NCI-H2107 (cell line): ENCODE results near the gene CCT3.
A peak's percentile ranks its signal among the peaks of the same experiment; 100 is the strongest.
"Not testable (repeated sequence)": the region's sequence is repeated elsewhere in the genome, so short reads cannot be mapped to it uniquely, and the experiment has no call there.

Experiments
- DNase-seq: peaks from one replicate; lab custom pipeline; 2025; lab: John Stamatoyannopoulos, UW

The CCT3 gene

GRCh38 chr1:156336242-156336641, 1.9 kb downstream of the CCT3 start:
- DNase-seq: no peak

GRCh38 chr1:156323179-156323578, 14.9 kb downstream of the CCT3 start:
- not testable (repeated sequence) for DNase-seq

- no peak for DNase-seq
Observed at GRCh38 chr1:156320560-156320959, 17.5 kb downstream of the CCT3 start.

GRCh38 chr1:156319664-156320063, 18.4 kb downstream of the CCT3 start:
- DNase-seq: no peak

- DNase-seq: no peak
Observed at GRCh38 chr1:156316909-156317308, 21.2 kb downstream of the CCT3 start.

GRCh38 chr1:156310962-156311361, 27.1 kb downstream of the CCT3 start:
- no peak for DNase-seq

GRCh38 chr1:156308078-156308477, 30.0 kb downstream of the CCT3 start:
- no peak for DNase-seq

- DNase-seq: no peak
Observed at GRCh38 chr1:156305215-156305614, 32.9 kb downstream of the CCT3 start.

GRCh38 chr1:156303241-156303640, 34.9 kb downstream of the CCT3 start:
- DNase-seq: no peak

GRCh38 chr1:156298852-156299357, 39.2 kb downstream of the CCT3 start, which contains the start of gene VHLL:
Gene VHLL (minus strand): TSS chr1:156299307. CDS start chr1:156299189, 118 bp downstream.
- DNase-seq: no peak

- no peak for DNase-seq
Observed at GRCh38 chr1:156295391-156295947, 42.6 kb downstream of the CCT3 start, which contains the start of gene GLMP. Gene GLMP (minus strand): TSS chr1:156295679. CDS start chr1:156295645, 34 bp downstream.

- no peak for DNase-seq
Observed at GRCh38 chr1:156293895-156294294, 44.2 kb downstream of the CCT3 start.

- no peak for DNase-seq
Observed at GRCh38 chr1:156293098-156293434, 45.0 kb downstream of the CCT3 start.

- no peak for DNase-seq
Observed at GRCh38 chr1:156291226-156292061, 46.6 kb downstream of the CCT3 start.

- no peak for DNase-seq
Observed at GRCh38 chr1:156289857-156290256, 48.2 kb downstream of the CCT3 start.

- DNase-seq: no peak
Observed at GRCh38 chr1:156286061-156286460, 52.0 kb downstream of the CCT3 start.

GRCh38 chr1:156285437-156285836, 52.7 kb downstream of the CCT3 start:
- DNase-seq: no peak

- DNase-seq: no peak
Observed at GRCh38 chr1:156284757-156285156, 53.3 kb downstream of the CCT3 start.

GRCh38 chr1:156284112-156284511, 54.0 kb downstream of the CCT3 start, which contains the start of gene TMEM79:
Gene TMEM79 (plus strand): TSS chr1:156284325. CDS start chr1:156285227, 902 bp downstream.
- no peak for DNase-seq

- DNase-seq: no peak
Observed at GRCh38 chr1:156283521-156283920, 54.6 kb downstream of the CCT3 start.

- peak; percentile 97 for DNase-seq
Observed at GRCh38 chr1:156282479-156283222, 55.4 kb downstream of the CCT3 start, which contains the start of gene SMG5. Gene SMG5 (minus strand): TSS chr1:156282825. CDS start chr1:156282680, 145 bp downstream.
